ENCODE results near the gene ODF2L. TPM values are rescaled to one million over a fixed set of nuclear protein-coding genes. Genes with fewer than 3 reads are reported as not detected.

Gene ODF2L
- total and polyA plus RNA-seq, 9 of the 15 experiments (the other 6 are each of a cell fraction or from before 2014, with no cell fraction given), result 2.2 to 6.0 (median 4.7) TPM

DNA sequence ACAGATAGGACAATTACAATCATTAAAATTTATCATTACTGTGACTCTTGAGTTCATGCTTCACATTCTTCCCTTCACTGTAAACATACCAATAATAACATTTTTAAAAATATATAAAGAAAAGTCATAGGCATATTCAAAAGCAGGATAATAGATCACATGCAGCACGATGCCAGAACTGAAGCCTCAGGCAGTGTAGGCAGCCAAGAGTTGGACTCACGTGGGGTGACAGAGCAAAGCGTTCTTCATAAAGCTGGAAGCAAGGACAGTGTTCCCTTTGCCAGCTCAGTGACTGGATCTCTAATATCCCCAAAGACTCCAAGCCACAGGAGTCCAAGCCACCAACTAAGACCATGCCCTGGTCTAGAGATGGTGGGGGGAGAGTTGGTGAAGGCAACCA, 77.7 kb downstream of the ODF2L start:
- Histone ChIP-seq H3K36me3 (ENCODE audit: control insufficient read depth, insufficient read depth, low read length) (no peaks in the 10 kb centered on the region), H3K4me1 (replicated peaks in 1 of 2; ENCODE audit: control insufficient read depth in 2 of 2, insufficient read depth in 2 of 2, low read length in 2 of 2) (no peaks in the 10 kb centered on the region), H2AFZ (ENCODE audit: low read depth, low read length) (no peak overlapping the region), H3K4me3 (no peak overlapping the region), H3K9ac (ENCODE audit: insufficient read depth in 1 of 2, low read depth in 2 of 2, low read length in 2 of 2) (no peak overlapping the region), H3K4me2 (ENCODE audit: insufficient read depth, low read length) (no peak overlapping the region), H4K20me1 (replicated peaks; ENCODE audit: control insufficient read depth, insufficient read depth, low read length) (no peaks in the 10 kb centered on the region), H3K9me3 (replicated peaks; ENCODE audit: control insufficient read depth, insufficient read depth, low read depth, low read length) (no peaks in the 10 kb centered on the region), H3K9me1 (ENCODE audit: control insufficient read depth, insufficient read depth, low read length) (no peaks in the 10 kb centered on the region), H3K27me3 (ENCODE audit: control insufficient read depth in 2 of 2, insufficient read depth in 2 of 2, low read length in 2 of 2) (no peaks in the 10 kb centered on the region), H3K27ac (ENCODE audit: extremely low read depth, low read depth, low read length) (no peak overlapping the region), H3K79me2 (ENCODE audit: control insufficient read depth, insufficient read depth, low read length) (no peaks in the 10 kb centered on the region)
- no TSS peak for BruUV-seq (replicated peaks)
- POLR2A ChIA-PET, result no interaction called here
- WGBS (ENCODE audit: insufficient coverage, low coverage, missing lambda C conversion rate), result 0% methylated on average over 3 of the region's 3 CpGs
- CTCF ChIA-PET (ENCODE audit: low intra/inter-chr PET ratio), result no interaction called here
- FAIRE-seq, result no peak
- no peak for DNase-seq (ENCODE audit: extremely low read depth in 1 of 4, low spot score in 3 of 4)
- ATAC-seq, result no peak
- in situ Hi-C loops (cut with MboI), result no loop called here
- intact Hi-C loops (cut with micrococcal nuclease), result no loop called here
- TF ChIP-seq, protein P1, sequence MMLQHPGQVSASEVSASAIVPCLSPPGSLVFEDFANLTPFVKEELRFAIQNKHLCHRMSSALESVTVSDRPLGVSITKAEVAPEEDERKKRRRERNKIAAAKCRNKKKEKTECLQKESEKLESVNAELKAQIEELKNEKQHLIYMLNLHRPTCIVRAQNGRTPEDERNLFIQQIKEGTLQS (IDR thresholded peaks at IDR 0.05), result no peak
- TF ChIP-seq, protein P1 (CRISPR knock-in tag; conservative IDR thresholded peaks at IDR 0.05), result no peak
- TF ChIP-seq PRMT5 (CRISPR knock-in tag; IDR thresholded peaks at IDR 0.05) (no peak), BRF1 (IDR thresholded peaks at IDR 0.05; ENCODE audit: borderline replicate concordance, extremely low read depth, insufficient read length) (no peak), CHD2 (IDR thresholded peaks at IDR 0.05; ENCODE audit: low read depth, low read length) (no peak), SIN3A (IDR thresholded peaks at IDR 0.05; ENCODE audit: borderline replicate concordance in 2 of 2, control insufficient read depth in 1 of 2, low read depth in 2 of 2, low read length in 2 of 2) (no peak), FOXK2 (conservative IDR thresholded peaks at IDR 0.05 in 1 of 2, IDR thresholded peaks at IDR 0.05 in 1 of 2; ENCODE audit: low read depth in 2 of 2) (no peak), NFYB (IDR thresholded peaks at IDR 0.05; ENCODE audit: extremely low read depth, insufficient read length) (no peak), POLR2G (IDR thresholded peaks at IDR 0.05; ENCODE audit: low read depth, low read length) (no peak), HSF4 (CRISPR knock-in tag; IDR thresholded peaks at IDR 0.05; ENCODE audit: borderline replicate concordance) (no peak), NEUROD1 (IDR thresholded peaks at IDR 0.05; ENCODE audit: borderline replicate concordance, low read depth, low read length, partially characterized antibody) (no peak), ATF1 (CRISPR knock-in tag; IDR thresholded peaks at IDR 0.05) (no peak), ATF1 (tag; IDR thresholded peaks at IDR 0.05) (no peak), RB1 (IDR thresholded peaks at IDR 0.05; ENCODE audit: low read depth) (no peak)
- TF ChIP-seq, protein P2, sequence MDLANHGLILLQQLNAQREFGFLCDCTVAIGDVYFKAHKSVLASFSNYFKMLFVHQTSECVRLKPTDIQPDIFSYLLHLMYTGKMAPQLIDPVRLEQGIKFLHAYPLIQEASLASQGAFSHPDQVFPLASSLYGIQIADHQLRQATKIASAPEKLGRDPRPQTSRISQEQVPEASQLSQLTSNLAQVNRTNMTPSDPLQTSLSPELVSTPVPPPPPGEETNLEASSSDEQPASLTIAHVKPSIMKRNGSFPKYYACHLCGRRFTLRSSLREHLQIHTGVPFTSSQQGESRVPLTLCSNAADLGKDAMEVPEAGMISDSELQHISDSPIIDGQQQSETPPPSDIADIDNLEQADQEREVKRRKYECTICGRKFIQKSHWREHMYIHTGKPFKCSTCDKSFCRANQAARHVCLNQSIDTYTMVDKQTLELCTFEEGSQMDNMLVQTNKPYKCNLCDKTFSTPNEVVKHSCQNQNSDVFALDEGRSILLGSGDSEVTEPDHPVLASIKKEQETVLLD (IDR thresholded peaks at IDR 0.05), result no peak
- TF ChIP-seq, protein P3, sequence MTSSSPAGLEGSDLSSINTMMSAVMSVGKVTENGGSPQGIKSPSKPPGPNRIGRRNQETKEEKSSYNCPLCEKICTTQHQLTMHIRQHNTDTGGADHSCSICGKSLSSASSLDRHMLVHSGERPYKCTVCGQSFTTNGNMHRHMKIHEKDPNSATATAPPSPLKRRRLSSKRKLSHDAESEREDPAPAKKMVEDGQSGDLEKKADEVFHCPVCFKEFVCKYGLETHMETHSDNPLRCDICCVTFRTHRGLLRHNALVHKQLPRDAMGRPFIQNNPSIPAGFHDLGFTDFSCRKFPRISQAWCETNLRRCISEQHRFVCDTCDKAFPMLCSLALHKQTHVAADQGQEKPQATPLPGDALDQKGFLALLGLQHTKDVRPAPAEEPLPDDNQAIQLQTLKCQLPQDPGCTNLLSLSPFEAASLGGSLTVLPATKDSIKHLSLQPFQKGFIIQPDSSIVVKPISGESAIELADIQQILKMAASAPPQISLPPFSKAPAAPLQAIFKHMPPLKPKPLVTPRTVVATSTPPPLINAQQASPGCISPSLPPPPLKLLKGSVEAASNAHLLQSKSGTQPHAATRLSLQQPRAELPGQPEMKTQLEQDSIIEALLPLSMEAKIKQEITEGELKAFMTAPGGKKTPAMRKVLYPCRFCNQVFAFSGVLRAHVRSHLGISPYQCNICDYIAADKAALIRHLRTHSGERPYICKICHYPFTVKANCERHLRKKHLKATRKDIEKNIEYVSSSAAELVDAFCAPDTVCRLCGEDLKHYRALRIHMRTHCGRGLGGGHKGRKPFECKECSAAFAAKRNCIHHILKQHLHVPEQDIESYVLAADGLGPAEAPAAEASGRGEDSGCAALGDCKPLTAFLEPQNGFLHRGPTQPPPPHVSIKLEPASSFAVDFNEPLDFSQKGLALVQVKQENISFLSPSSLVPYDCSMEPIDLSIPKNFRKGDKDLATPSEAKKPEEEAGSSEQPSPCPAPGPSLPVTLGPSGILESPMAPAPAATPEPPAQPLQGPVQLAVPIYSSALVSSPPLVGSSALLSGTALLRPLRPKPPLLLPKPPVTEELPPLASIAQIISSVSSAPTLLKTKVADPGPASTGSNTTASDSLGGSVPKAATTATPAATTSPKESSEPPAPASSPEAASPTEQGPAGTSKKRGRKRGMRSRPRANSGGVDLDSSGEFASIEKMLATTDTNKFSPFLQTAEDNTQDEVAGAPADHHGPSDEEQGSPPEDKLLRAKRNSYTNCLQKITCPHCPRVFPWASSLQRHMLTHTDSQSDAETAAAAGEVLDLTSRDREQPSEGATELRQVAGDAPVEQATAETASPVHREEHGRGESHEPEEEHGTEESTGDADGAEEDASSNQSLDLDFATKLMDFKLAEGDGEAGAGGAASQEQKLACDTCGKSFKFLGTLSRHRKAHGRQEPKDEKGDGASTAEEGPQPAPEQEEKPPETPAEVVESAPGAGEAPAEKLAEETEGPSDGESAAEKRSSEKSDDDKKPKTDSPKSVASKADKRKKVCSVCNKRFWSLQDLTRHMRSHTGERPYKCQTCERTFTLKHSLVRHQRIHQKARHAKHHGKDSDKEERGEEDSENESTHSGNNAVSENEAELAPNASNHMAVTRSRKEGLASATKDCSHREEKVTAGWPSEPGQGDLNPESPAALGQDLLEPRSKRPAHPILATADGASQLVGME (CRISPR knock-in tag; IDR thresholded peaks at IDR 0.05), result no peak
